Hepatocyte (in vitro differentiated cells): ENCODE results near the gene MFRP.
A peak's percentile ranks its signal among the peaks of the same experiment; 100 is the strongest.

ENCODE experiments used
- CTCF ChIP-seq: fragments of 200-600 bp; sonication (generic); IDR thresholded peaks from 2 replicates; pipeline ENCODE4 v1.5.1; 2016; ENCODE audit warnings: antibody characterized with exemption, mild to moderate bottlenecking; ENCODE audit not compliant: poor library complexity
- EZH2 ChIP-seq: fragments of 200-600 bp; sonication (generic); IDR thresholded peaks from 2 replicates; pipeline ENCODE4 v1.6.1; 2016; ENCODE audit warnings: antibody characterized with exemption, mild to moderate bottlenecking, borderline replicate concordance

GRCh38 chr11:119381181-119381988 lies 34.9 kb upstream of the MFRP start, which contains the start of gene USP2:
- TF ChIP-seq CTCF: peak; percentile 98
- no peak for TF ChIP-seq EZH2
